Measurements from ENCODE around the gene KCNA5. TPM values are rescaled to one million over a fixed set of nuclear protein-coding genes. Genes with fewer than 3 reads are reported as not detected.

Gene KCNA5
- 100 to 1,000 TPM; 119 to 171 (median 134) TPM for total RNA-seq
- polyA plus RNA-seq: 77.6 TPM
- long read RNA-seq, donor 1, transcript KCNA5-201 (1 exons, 2,800 nt): major isoform, 503 of 504 reads
- long read RNA-seq, donor 1, partial matches to known transcripts: 0 of 504 reads
- long read RNA-seq, donor 1, other reads (novel, unspliced or antisense): 1 of 504 reads
- long read RNA-seq, donor 2, transcript KCNA5-201 (1 exons, 2,800 nt): major isoform, 295 of 295 reads
- long read RNA-seq, donor 2, partial matches to known transcripts: 0 of 295 reads
- long read RNA-seq, donor 2, other reads (novel, unspliced or antisense): 0 of 295 reads
- long read RNA-seq, donor 3, transcript KCNA5-201 (1 exons, 2,800 nt): major isoform, 881 of 883 reads
- long read RNA-seq, donor 3, partial matches to known transcripts: 0 of 883 reads
- long read RNA-seq, donor 3, other reads (novel, unspliced or antisense): 2 of 883 reads
- long read RNA-seq, donor 4, transcript KCNA5-201 (1 exons, 2,800 nt): major isoform, 302 of 304 reads
- long read RNA-seq, donor 4, partial matches to known transcripts: 0 of 304 reads
- long read RNA-seq, donor 4, other reads (novel, unspliced or antisense): 2 of 304 reads

DNA sequence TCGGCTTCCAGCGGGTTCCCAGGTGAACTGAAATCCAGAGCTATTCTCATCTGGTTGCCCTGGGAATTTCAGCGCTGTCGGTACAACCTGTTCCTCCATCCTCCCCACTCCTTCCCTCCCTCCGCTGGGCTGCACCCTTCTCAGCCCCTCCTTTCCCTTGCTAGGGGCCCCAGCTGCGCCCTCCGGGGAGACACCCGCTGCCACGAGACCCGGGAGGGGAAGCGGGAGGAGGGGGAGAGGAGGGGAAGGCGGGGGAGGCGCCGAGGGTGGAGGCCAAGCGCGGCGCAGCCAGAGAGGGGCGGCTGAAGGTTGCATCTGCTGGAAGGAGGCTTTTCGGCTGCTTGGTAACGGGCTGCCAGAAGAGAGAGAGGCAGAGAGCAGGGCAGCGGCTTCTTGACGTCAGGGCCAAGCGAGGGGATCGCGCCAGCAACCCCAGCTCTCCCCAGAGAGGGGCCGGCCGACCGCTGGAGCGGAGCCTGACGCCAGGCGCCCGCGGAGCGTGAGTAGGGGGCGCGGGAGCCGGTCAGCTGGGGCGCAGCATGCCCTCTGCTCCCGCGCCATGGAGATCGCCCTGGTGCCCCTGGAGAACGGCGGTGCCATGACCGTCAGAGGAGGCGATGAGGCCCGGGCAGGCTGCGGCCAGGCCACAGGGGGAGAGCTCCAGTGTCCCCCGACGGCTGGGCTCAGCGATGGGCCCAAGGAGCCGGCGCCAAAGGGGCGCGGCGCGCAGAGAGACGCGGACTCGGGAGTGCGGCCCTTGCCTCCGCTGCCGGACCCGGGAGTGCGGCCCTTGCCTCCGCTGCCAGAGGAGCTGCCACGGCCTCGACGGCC, at the start of gene KCNA5:
Gene KCNA5 (plus strand): TSS at position 291 of the 831 bp plus-strand sequence. CDS start 269 bp downstream, at position 560.
- under 1% methylated on average over 68 of the region's 68 CpGs for WGBS
- ATAC-seq (peak; percentile 81 to 83), DNase-seq (peak; percentile 70 to 93 (median 91))
- peak within 1 kb of the TSS; percentile 40 for H3K4me3 ChIP-seq (ENCODE audit: low read length)
- peak within 1 kb of the TSS; percentile 61 for H3K27ac ChIP-seq (ENCODE audit: low read length)
- no peaks in the 10 kb centered on the region for H3K27me3 ChIP-seq (ENCODE audit: control insufficient read depth, insufficient read depth)
- H3K9me3 ChIP-seq (ENCODE audit: control insufficient read depth, low read length): no peaks in the 10 kb centered on the region
- intact Hi-C loops (cut with DNase I): no loop called here
- peaks cover 8% of the 10 kb centered on the region for H3K4me1 ChIP-seq (ENCODE audit: control insufficient read depth, insufficient read depth, low read length)

DNA sequence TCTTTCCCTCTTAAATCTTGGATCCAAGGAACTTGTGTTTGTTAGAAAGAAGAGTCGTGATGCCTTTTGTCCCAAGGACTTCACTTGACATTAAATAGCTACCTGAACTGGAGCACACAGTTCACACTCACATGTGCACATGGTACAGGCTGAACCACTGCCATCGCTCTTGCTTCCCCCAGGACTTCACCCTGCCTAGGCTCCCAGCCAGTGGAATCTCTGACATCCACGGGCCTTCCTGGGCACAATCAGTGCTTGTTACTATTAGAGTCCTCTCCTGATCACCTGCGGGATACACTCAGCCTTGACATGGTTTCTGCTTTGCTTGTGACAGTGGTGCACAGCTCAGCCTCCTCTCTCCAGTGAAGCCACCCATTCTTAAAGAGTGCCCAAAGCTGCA, 49.1 kb upstream of the KCNA5 start:
- no peak overlapping the region for H3K4me3 ChIP-seq (ENCODE audit: low read length)
- no peak overlapping the region for H3K27ac ChIP-seq (ENCODE audit: low read length)
- ATAC-seq (no peak), DNase-seq (no peak)
- H3K9me3 ChIP-seq (ENCODE audit: control insufficient read depth, low read length): no peaks in the 10 kb centered on the region
- WGBS: 78% methylated on average over 4 of the region's 4 CpGs
- no peaks in the 10 kb centered on the region for H3K27me3 ChIP-seq (ENCODE audit: control insufficient read depth, insufficient read depth)
- peaks cover 1% of the 10 kb centered on the region for H3K4me1 ChIP-seq (ENCODE audit: control insufficient read depth, insufficient read depth, low read length)
- intact Hi-C loops (cut with DNase I): loop anchor here in 1 of 4 donors (5.0 kb wide), 1 partner anchor 132 kb away; no protein-coding TSS in a partner anchor

DNA sequence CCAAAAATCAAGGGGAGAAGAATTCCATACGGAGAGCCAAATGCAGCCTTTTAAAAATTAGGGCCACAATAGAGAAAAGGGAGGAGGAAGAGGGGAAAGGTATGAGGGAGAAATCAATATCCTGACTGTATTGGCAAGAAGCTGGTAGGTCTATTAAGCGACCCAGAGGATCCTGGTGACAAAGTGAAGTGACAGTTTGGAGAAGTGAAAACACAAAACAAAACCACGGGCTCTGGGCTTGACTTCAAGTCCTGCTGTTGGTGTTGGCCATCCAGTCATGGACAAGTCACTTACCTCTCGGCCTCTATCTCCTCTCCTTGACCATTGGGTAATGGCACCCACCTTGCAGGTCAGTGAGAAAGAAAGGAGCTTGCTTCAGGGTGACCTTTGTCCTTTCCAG, 47.0 kb upstream of the KCNA5 start:
- ATAC-seq: no peak
- 78% methylated on average over 4 of the region's 4 CpGs for WGBS
- no peaks in the 10 kb centered on the region for H3K9me3 ChIP-seq (ENCODE audit: control insufficient read depth, low read length)
- no peak overlapping the region for H3K27ac ChIP-seq (ENCODE audit: low read length)
- intact Hi-C loops (cut with DNase I): no loop called here
- no peak overlapping the region for H3K4me3 ChIP-seq (ENCODE audit: low read length)
- DNase-seq: no peak
- no peaks in the 10 kb centered on the region for H3K27me3 ChIP-seq (ENCODE audit: control insufficient read depth, insufficient read depth)
- H3K4me1 ChIP-seq (ENCODE audit: control insufficient read depth, insufficient read depth, low read length): peaks cover 1% of the 10 kb centered on the region

- ATAC-seq (peak; percentile 50 to 88), DNase-seq (peak in 1 of 3 donors; percentile 55)
- Histone ChIP-seq H3K4me3 (ENCODE audit: low read length) (no peak overlapping the region), H3K27ac (ENCODE audit: low read length) (no peak overlapping the region), H3K9me3 (ENCODE audit: control insufficient read depth, low read length) (no peaks in the 10 kb centered on the region), H3K27me3 (ENCODE audit: control insufficient read depth, insufficient read depth) (no peaks in the 10 kb centered on the region), H3K4me1 (ENCODE audit: control insufficient read depth, insufficient read depth, low read length) (peaks cover 1% of the 10 kb centered on the region)
- 25% methylated on average over 7 of the region's 7 CpGs for WGBS
- intact Hi-C loops (cut with DNase I): no loop called here
These were observed 45.7 kb upstream of the KCNA5 start for GRCh38 chr12:4997939-4998338.

GRCh38 chr12:5000204-5000603, 43.5 kb upstream of the KCNA5 start:
- Histone ChIP-seq H3K4me1 (ENCODE audit: control insufficient read depth, insufficient read depth, low read length) (no peaks in the 10 kb centered on the region), H3K27me3 (ENCODE audit: control insufficient read depth, insufficient read depth) (no peaks in the 10 kb centered on the region), H3K9me3 (ENCODE audit: control insufficient read depth, low read length) (no peaks in the 10 kb centered on the region), H3K27ac (ENCODE audit: low read length) (no peak overlapping the region), H3K4me3 (ENCODE audit: low read length) (no peak overlapping the region)
- no peak for DNase-seq
- WGBS: 77% methylated on average over 3 of the region's 3 CpGs
- intact Hi-C loops (cut with DNase I): loop anchor here in 3 of 4 donors (5.0 to 10.0 kb wide), 2 partner anchors 143 to 145 kb away; no protein-coding TSS in a partner anchor
- ATAC-seq: no peak

- DNase-seq (no peak), ATAC-seq (no peak)
- Histone ChIP-seq H3K9me3 (ENCODE audit: control insufficient read depth, low read length) (no peaks in the 10 kb centered on the region), H3K4me1 (ENCODE audit: control insufficient read depth, insufficient read depth, low read length) (no peaks in the 10 kb centered on the region), H3K27me3 (ENCODE audit: control insufficient read depth, insufficient read depth) (no peaks in the 10 kb centered on the region), H3K4me3 (ENCODE audit: low read length) (no peak overlapping the region), H3K27ac (ENCODE audit: low read length) (no peak overlapping the region)
- intact Hi-C loops (cut with DNase I): loop anchor here in 3 of 4 donors (5.0 to 10.0 kb wide), 2 partner anchors 144 to 146 kb away; no protein-coding TSS in a partner anchor
- WGBS: 75% methylated on average over 8 of the region's 8 CpGs
These were observed 42.9 kb upstream of the KCNA5 start for GRCh38 chr12:5000658-5001385.

DNA sequence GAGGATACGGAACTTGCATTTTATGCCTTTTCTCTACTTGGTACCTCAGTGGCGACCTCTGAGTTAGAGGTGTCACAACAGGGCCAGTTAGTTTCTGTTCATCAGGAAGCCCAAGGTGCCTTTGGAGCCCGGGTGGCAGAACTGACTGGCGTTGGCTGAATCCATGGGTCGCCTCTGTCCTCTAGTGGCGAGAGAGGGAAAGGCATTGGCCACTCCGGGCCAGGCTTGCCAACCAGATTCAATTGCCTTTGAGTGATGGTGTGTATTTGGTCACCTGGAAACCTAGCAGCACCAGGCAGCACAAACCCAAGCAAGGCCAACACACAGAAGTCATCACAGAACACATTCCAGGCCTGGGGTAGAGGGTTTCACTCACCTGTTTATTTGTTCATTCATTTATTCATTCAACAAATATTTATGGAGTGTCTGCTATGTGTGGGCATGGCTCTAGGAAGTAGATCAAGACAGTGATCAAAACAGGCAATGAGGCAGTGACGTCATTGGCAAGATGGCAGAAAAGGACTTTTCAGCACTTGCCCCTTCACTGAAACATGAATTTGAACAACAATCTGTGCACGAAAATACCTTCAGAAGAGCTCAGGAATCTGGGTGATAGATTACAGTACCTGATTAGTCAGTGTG, 40.5 kb upstream of the KCNA5 start:
- no peaks in the 10 kb centered on the region for H3K4me1 ChIP-seq (ENCODE audit: control insufficient read depth, insufficient read depth, low read length)
- H3K4me3 ChIP-seq (ENCODE audit: low read length): no peak overlapping the region
- no peak overlapping the region for H3K27ac ChIP-seq (ENCODE audit: low read length)
- H3K27me3 ChIP-seq (ENCODE audit: control insufficient read depth, insufficient read depth): no peaks in the 10 kb centered on the region
- intact Hi-C loops (cut with DNase I): loop anchor here (2.0 to 10.0 kb wide), 3 partner anchors 146 to 148 kb away; no protein-coding TSS in a partner anchor
- peak; percentile 85 to 86 for ATAC-seq
- DNase-seq: peak; percentile 57 to 83 (median 76)
- 23% methylated on average over 9 of the region's 9 CpGs for WGBS
- H3K9me3 ChIP-seq (ENCODE audit: control insufficient read depth, low read length): no peaks in the 10 kb centered on the region

DNA sequence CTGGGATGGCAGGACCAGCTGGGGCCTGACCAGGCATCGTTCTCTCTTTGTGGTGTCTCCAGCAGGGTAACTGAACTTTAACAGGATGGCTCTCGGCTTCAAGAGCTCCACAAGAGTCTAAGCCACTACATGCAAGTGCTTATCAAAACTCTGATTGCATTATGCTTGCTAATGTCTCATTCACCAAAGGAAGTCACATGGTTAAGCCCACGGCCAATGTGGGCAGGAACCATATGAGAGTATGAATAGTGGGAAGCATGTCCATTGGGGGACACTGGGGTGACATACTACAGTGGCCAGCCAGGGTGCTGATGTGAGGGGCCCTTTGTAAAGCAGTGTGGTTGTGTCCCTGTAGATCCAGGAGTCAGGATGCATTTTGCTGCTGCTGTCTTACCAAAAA, 35.0 kb upstream of the KCNA5 start:
- DNase-seq (no peak), ATAC-seq (no peak)
- Histone ChIP-seq H3K4me1 (ENCODE audit: control insufficient read depth, insufficient read depth, low read length) (no peaks in the 10 kb centered on the region), H3K27ac (ENCODE audit: low read length) (no peak overlapping the region), H3K9me3 (ENCODE audit: control insufficient read depth, low read length) (no peaks in the 10 kb centered on the region), H3K27me3 (ENCODE audit: control insufficient read depth, insufficient read depth) (no peaks in the 10 kb centered on the region), H3K4me3 (ENCODE audit: low read length) (no peak overlapping the region)
- intact Hi-C loops (cut with DNase I): loop anchor here in 1 of 4 donors (10.0 kb wide), 1 partner anchor 154 kb away; no protein-coding TSS in a partner anchor
- WGBS: 41% methylated on average over 3 of the region's 3 CpGs

DNA sequence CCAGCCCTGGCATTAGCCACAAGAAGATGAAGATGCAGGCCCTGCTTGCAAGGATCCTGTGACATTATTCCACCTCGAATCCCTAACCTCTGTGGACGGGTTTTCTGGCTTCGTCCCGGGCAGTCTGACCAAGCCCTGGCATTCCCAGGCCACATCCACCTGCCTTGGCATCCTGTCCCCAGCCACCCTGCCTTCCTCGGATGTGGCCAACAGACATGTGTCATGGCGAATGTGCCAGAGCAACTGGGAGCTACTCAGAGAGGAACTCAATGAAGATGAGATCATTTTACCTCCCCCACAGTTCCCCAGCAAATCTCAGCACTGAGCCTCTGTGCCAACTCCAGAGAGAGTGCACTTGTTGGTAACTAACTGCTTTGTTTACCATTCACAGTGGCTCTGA, 33.5 kb upstream of the KCNA5 start:
- H3K4me3 ChIP-seq (ENCODE audit: low read length): no peak overlapping the region
- no peak for ATAC-seq
- no peaks in the 10 kb centered on the region for H3K27me3 ChIP-seq (ENCODE audit: control insufficient read depth, insufficient read depth)
- H3K27ac ChIP-seq (ENCODE audit: low read length): no peak overlapping the region
- 78% methylated on average over 6 of the region's 6 CpGs for WGBS
- no peak for DNase-seq
- no peaks in the 10 kb centered on the region for H3K4me1 ChIP-seq (ENCODE audit: control insufficient read depth, insufficient read depth, low read length)
- intact Hi-C loops (cut with DNase I): no loop called here
- no peaks in the 10 kb centered on the region for H3K9me3 ChIP-seq (ENCODE audit: control insufficient read depth, low read length)

DNA sequence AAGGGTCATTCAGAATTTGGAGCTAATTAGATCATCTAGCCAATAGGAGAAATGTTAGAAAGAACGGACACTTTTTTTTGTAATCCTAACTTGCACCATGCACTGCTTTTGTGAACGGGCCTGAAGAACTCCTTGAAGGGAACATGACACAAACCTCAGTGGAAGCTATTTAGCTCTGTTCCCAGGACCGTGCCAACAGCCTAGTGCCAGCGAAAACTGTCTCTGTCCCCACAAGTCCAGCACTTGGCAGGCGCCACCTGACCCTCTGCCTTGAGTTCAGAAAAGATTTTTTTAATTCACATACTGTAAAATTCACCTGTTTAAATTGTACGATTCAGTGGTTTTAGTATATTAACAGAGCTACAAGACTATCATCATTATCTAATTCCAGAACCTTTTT, 31.3 kb upstream of the KCNA5 start:
- intact Hi-C loops (cut with DNase I): no loop called here
- peak in 2 of 3 donors; percentile 64 to 74 for DNase-seq
- Histone ChIP-seq H3K4me1 (ENCODE audit: control insufficient read depth, insufficient read depth, low read length) (no peaks in the 10 kb centered on the region), H3K27ac (ENCODE audit: low read length) (no peak overlapping the region), H3K4me3 (ENCODE audit: low read length) (no peak overlapping the region), H3K9me3 (ENCODE audit: control insufficient read depth, low read length) (no peaks in the 10 kb centered on the region), H3K27me3 (ENCODE audit: control insufficient read depth, insufficient read depth) (no peaks in the 10 kb centered on the region)
- WGBS: 67% methylated on average over 6 of the region's 6 CpGs
- ATAC-seq: peak; percentile 52 to 69

All from right cardiac atrium (tissue), 5 donors.